ENCODE results near the gene IFITM5.

GRCh38 chr11:284105-285020 lies 15.0 kb downstream of the IFITM5 start:
- TF ChIP-seq, protein P1, sequence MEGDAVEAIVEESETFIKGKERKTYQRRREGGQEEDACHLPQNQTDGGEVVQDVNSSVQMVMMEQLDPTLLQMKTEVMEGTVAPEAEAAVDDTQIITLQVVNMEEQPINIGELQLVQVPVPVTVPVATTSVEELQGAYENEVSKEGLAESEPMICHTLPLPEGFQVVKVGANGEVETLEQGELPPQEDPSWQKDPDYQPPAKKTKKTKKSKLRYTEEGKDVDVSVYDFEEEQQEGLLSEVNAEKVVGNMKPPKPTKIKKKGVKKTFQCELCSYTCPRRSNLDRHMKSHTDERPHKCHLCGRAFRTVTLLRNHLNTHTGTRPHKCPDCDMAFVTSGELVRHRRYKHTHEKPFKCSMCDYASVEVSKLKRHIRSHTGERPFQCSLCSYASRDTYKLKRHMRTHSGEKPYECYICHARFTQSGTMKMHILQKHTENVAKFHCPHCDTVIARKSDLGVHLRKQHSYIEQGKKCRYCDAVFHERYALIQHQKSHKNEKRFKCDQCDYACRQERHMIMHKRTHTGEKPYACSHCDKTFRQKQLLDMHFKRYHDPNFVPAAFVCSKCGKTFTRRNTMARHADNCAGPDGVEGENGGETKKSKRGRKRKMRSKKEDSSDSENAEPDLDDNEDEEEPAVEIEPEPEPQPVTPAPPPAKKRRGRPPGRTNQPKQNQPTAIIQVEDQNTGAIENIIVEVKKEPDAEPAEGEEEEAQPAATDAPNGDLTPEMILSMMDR (IDR thresholded peaks at IDR 0.05): no peak
- no peak for TF ChIP-seq POLR2A (IDR thresholded peaks at IDR 0.05)

Measured in thyroid gland (tissue), 4 donors.